ENCODE measurements around the gene SULT1A2.
"Not testable (repeated sequence)": the region's sequence is repeated elsewhere in the genome, so short reads cannot be mapped to it uniquely, and the experiment has no call there.

SULT1A2 gene

GRCh38 chr16:28607681-28608495 lies 11.0 kb upstream of the SULT1A2 start:
- H3K27ac ChIP-seq (ENCODE audit: low read depth, low read length); H3K4me3 ChIP-seq (ENCODE audit: low read length); H3K9me3 ChIP-seq (ENCODE audit: control insufficient read depth, insufficient read depth, low read length); H3K9me2 ChIP-seq (replicated peaks; ENCODE audit: control insufficient read depth, low read length); H3K4me2 ChIP-seq (ENCODE audit: low read length); H4K20me1 ChIP-seq (ENCODE audit: control insufficient read depth, insufficient read depth, low read depth, low read length); H3K4me1 ChIP-seq (ENCODE audit: control insufficient read depth, low read length); H3K27me3 ChIP-seq (ENCODE audit: control insufficient read depth, low read length): not testable (repeated sequence)
- peaks cover 11% of the 10 kb centered on the region for H3K79me2 ChIP-seq (ENCODE audit: control insufficient read depth, low read length)
- H3K36me3 ChIP-seq (ENCODE audit: control insufficient read depth, low read length) = peaks cover 35% of the 10 kb centered on the region
- peaks cover 14% of the 10 kb centered on the region for H3F3A ChIP-seq (ENCODE audit: control insufficient read depth, insufficient read depth)

GRCh38 chr16:28607116-28607623 lies 10.3 kb upstream of the SULT1A2 start:
- H3K27ac ChIP-seq (ENCODE audit: low read depth, low read length) = no peak overlapping the region
- H3K4me3 ChIP-seq (ENCODE audit: low read length) = no peak overlapping the region
- no peaks in the 10 kb centered on the region for H3K27me3 ChIP-seq (ENCODE audit: control insufficient read depth, low read length)
- H3F3A ChIP-seq (ENCODE audit: control insufficient read depth, insufficient read depth) = peaks cover 18% of the 10 kb centered on the region
- peaks cover 35% of the 10 kb centered on the region for H3K36me3 ChIP-seq (ENCODE audit: control insufficient read depth, low read length)
- H4K20me1 ChIP-seq (ENCODE audit: control insufficient read depth, insufficient read depth, low read depth, low read length) = no peaks in the 10 kb centered on the region
- H3K4me1 ChIP-seq (ENCODE audit: control insufficient read depth, low read length) = peaks cover 12% of the 10 kb centered on the region
- no peaks in the 10 kb centered on the region for H3K9me2 ChIP-seq (replicated peaks; ENCODE audit: control insufficient read depth, low read length)
- H3K79me2 ChIP-seq (ENCODE audit: control insufficient read depth, low read length) = peaks cover 11% of the 10 kb centered on the region
- H3K4me2 ChIP-seq (ENCODE audit: low read length) = no peak overlapping the region
- TF ChIP-seq EZH2phosphoT487 (IDR thresholded peaks at IDR 0.05; ENCODE audit: borderline replicate concordance, low read length) = no peak
- TF ChIP-seq, protein P1, sequence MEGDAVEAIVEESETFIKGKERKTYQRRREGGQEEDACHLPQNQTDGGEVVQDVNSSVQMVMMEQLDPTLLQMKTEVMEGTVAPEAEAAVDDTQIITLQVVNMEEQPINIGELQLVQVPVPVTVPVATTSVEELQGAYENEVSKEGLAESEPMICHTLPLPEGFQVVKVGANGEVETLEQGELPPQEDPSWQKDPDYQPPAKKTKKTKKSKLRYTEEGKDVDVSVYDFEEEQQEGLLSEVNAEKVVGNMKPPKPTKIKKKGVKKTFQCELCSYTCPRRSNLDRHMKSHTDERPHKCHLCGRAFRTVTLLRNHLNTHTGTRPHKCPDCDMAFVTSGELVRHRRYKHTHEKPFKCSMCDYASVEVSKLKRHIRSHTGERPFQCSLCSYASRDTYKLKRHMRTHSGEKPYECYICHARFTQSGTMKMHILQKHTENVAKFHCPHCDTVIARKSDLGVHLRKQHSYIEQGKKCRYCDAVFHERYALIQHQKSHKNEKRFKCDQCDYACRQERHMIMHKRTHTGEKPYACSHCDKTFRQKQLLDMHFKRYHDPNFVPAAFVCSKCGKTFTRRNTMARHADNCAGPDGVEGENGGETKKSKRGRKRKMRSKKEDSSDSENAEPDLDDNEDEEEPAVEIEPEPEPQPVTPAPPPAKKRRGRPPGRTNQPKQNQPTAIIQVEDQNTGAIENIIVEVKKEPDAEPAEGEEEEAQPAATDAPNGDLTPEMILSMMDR (IDR thresholded peaks at IDR 0.05; ENCODE audit: low read depth, low read length, poor library complexity, severe bottlenecking) = no peak
- H3K9me3 ChIP-seq (ENCODE audit: control insufficient read depth, insufficient read depth, low read length) = no peaks in the 10 kb centered on the region

- peaks cover 12% of the 10 kb centered on the region for H3K4me1 ChIP-seq (ENCODE audit: control insufficient read depth, low read length)
- H3F3A ChIP-seq (ENCODE audit: control insufficient read depth, insufficient read depth) = peaks cover 18% of the 10 kb centered on the region
- H3K27me3 ChIP-seq (ENCODE audit: control insufficient read depth, low read length) = no peaks in the 10 kb centered on the region
- no peak overlapping the region for H3K4me2 ChIP-seq (ENCODE audit: low read length)
- no peaks in the 10 kb centered on the region for H4K20me1 ChIP-seq (ENCODE audit: control insufficient read depth, insufficient read depth, low read depth, low read length)
- peaks cover 35% of the 10 kb centered on the region for H3K36me3 ChIP-seq (ENCODE audit: control insufficient read depth, low read length)
- H3K9me2 ChIP-seq (replicated peaks; ENCODE audit: control insufficient read depth, low read length) = no peaks in the 10 kb centered on the region
- no peak overlapping the region for H3K27ac ChIP-seq (ENCODE audit: low read depth, low read length)
- peaks cover 11% of the 10 kb centered on the region for H3K79me2 ChIP-seq (ENCODE audit: control insufficient read depth, low read length)
- H3K9me3 ChIP-seq (ENCODE audit: control insufficient read depth, insufficient read depth, low read length) = no peaks in the 10 kb centered on the region
- no peak for TF ChIP-seq EZH2phosphoT487 (IDR thresholded peaks at IDR 0.05; ENCODE audit: borderline replicate concordance, low read length)
- TF ChIP-seq, protein P1 (IDR thresholded peaks at IDR 0.05; ENCODE audit: low read depth, low read length, poor library complexity, severe bottlenecking) = no peak
- H3K4me3 ChIP-seq (ENCODE audit: low read length) = no peak overlapping the region
Measured at GRCh38 chr16:28606291-28607115, 9.7 kb upstream of the SULT1A2 start.
